HepG2 (cell line): ENCODE results near the gene TMEM233. TPM values are rescaled to one million over a fixed set of nuclear protein-coding genes. Genes with fewer than 3 reads are reported as not detected.

Experiments
- ATAD3A ChIP-seq: sonication (generic); formaldehyde crosslinking; IDR thresholded peaks from 2 replicates; pipeline ENCODE4 v1.4.0; 2020; ENCODE audit warnings: missing genetic modification reagents
- ATRX ChIP-seq: sonication (generic); formaldehyde crosslinking; IDR thresholded peaks from 2 replicates; pipeline ENCODE4 v1.4.0; 2020; ENCODE audit warnings: missing genetic modification reagents, borderline replicate concordance
- ELK4 ChIP-seq: sonication (generic); formaldehyde crosslinking; IDR thresholded peaks from 2 replicates; pipeline ENCODE4 v1.9.0; 2021; ENCODE audit warnings: missing genetic modification reagents, borderline replicate concordance
- FOXA1 ChIP-seq, 2 experiments: fragments of 450-650 bp in 1 of 2; sonication (generic) in 1 of 2; formaldehyde crosslinking in 1 of 2; IDR thresholded peaks; 2 replicates each; pipeline versions ENCODE4 v1.4.0 to v1.6.1; 2016 to 2020; ENCODE audit warnings: missing genetic modification reagents in 1 of 2
- GTF3A ChIP-seq: sonication (generic); formaldehyde crosslinking; conservative IDR thresholded peaks from 2 replicates; pipeline ENCODE4 v1.4.0; 2020; ENCODE audit warnings: mild to moderate bottlenecking, missing genetic modification reagents
- KMT2A ChIP-seq: sonication (generic); formaldehyde crosslinking; IDR thresholded peaks from 2 replicates; pipeline ENCODE4 v1.4.0; 2020; ENCODE audit warnings: missing genetic modification reagents
- MEF2D ChIP-seq: sonication (generic); formaldehyde crosslinking; IDR thresholded peaks from 2 replicates; pipeline ENCODE4 v1.5.1; 2020; ENCODE audit warnings: mild to moderate bottlenecking, missing genetic modification reagents
- RFX5 ChIP-seq: IDR thresholded peaks from 2 replicates; pipeline ENCODE4 v1.6.1; 2011; ENCODE audit warnings: low read depth, low read length, improper control_type of control experiment
- SALL1 ChIP-seq: sonication (generic); formaldehyde crosslinking; IDR thresholded peaks from 2 replicates; pipeline ENCODE4 v1.8.0; 2022; ENCODE audit warnings: mild to moderate bottlenecking, missing genetic modification reagents
- SNRNP70 ChIP-seq: fragments of 200-400 bp; formaldehyde crosslinking; IDR thresholded peaks from 2 replicates; pipeline ENCODE4 v1.6.1; 2017; ENCODE audit warnings: mild to moderate bottlenecking, low read depth, low read length, moderate library complexity
- SOX5 ChIP-seq: IDR thresholded peaks from 2 replicates; pipeline ENCODE4 v1.6.1; 2016; ENCODE audit warnings: borderline replicate concordance
- SP5 ChIP-seq: IDR thresholded peaks from 2 replicates; pipeline ENCODE4 v1.6.1; 2016; ENCODE audit warnings: low read depth, borderline replicate concordance
- TCF7 ChIP-seq: sonication (generic); IDR thresholded peaks from 2 replicates; pipeline ENCODE4 v1.6.1; 2016; ENCODE audit warnings: antibody characterized with exemption, low read depth
- TFDP2 ChIP-seq: sonication (generic); formaldehyde crosslinking; IDR thresholded peaks from 2 replicates; pipeline ENCODE4 v1.4.0; 2020; ENCODE audit warnings: missing genetic modification reagents
- ZBTB33 ChIP-seq: sonication (generic); formaldehyde crosslinking; IDR thresholded peaks from 2 replicates; pipeline ENCODE4 v1.4.0; 2020; ENCODE audit warnings: missing genetic modification reagents
- ZBTB39 ChIP-seq: sonication (generic); formaldehyde crosslinking; IDR thresholded peaks from 2 replicates; pipeline ENCODE4 v1.5.0; 2020; ENCODE audit warnings: missing genetic modification reagents
- ZFP36 ChIP-seq: fragments of 150-350 bp; IDR thresholded peaks from 2 replicates; pipeline ENCODE4 v1.6.1; 2018; ENCODE audit warnings: borderline replicate concordance, low read length, low read depth; ENCODE audit not compliant: partially characterized antibody
- ZIK1 ChIP-seq: sonication (generic); formaldehyde crosslinking; IDR thresholded peaks from 2 replicates; pipeline ENCODE4 v1.5.0; 2020; ENCODE audit warnings: mild to moderate bottlenecking, low read depth, missing genetic modification reagents, borderline replicate concordance
- ZMYM3 ChIP-seq: sonication (generic); formaldehyde crosslinking; IDR thresholded peaks from 2 replicates; pipeline ENCODE4 v1.5.1; 2020; ENCODE audit warnings: mild to moderate bottlenecking, missing genetic modification reagents
- ZNF20 ChIP-seq: sonication (generic); formaldehyde crosslinking; IDR thresholded peaks from 2 replicates; pipeline ENCODE4 v1.4.0; 2020; ENCODE audit warnings: mild to moderate bottlenecking, moderate library complexity, missing genetic modification reagents
- ZNF513 ChIP-seq: sonication (generic); formaldehyde crosslinking; conservative IDR thresholded peaks from 2 replicates; pipeline ENCODE4 v1.5.0; 2020; ENCODE audit warnings: missing genetic modification reagents
- ZSCAN20 ChIP-seq: sonication (generic); formaldehyde crosslinking; IDR thresholded peaks from 2 replicates; pipeline ENCODE4 v1.4.0; 2020; ENCODE audit warnings: missing genetic modification reagents, mild to moderate bottlenecking, borderline replicate concordance
- polyA plus RNA-seq, 8 experiments: library from polyadenylated mRNA; depleted of rRNA in 3 of 8; stranded (reverse) in 7 of 8; unstranded in 1 of 8; fragments of >200 nt; fragmentation: Illumina TruSeq in 4 of 8; extraction: Trizol in 4 of 8; gene quantifications; 2 replicates each; pipeline versions ENCODE4 v1.2.1 to v1.2.3, GENCODE V29; 2011 to 2016; ENCODE audit warnings: low read depth in 4 of 8, missing spikeins in 1 of 8, mixed read lengths in 1 of 8; ENCODE audit not compliant: insufficient read depth in 1 of 8
- total RNA-seq, 5 experiments: library from RNA; depleted of rRNA; stranded (reverse); fragments of >200 nt; fragmentation: Illumina TruSeq; extraction: Trizol; gene quantifications; 2 replicates each; pipeline ENCODE4 v1.2.3, GENCODE V29; 2016; ENCODE audit warnings: low read depth in 1 of 5

Gene TMEM233
- total and polyA plus RNA-seq, 2 of the 13 experiments (the other 11 are each of a cell fraction or from before 2014, with no cell fraction given): 0.03 TPM; not detected in 1

GRCh38 chr12:119631930-119632678 is 38.5 kb downstream of the TMEM233 start (continued):
- peak; percentile 88; the same call in 1 of the 2 replicates for TF ChIP-seq ZBTB39
- no peak for TF ChIP-seq SNRNP70
- TF ChIP-seq ZIK1 (CRISPR knock-in tag): no peak
- no peak for TF ChIP-seq MEF2D (CRISPR knock-in tag)
- TF ChIP-seq ATRX (CRISPR knock-in tag): no peak
- no peak for TF ChIP-seq ZNF20 (CRISPR knock-in tag)
- TF ChIP-seq GTF3A (CRISPR knock-in tag): no peak
- TF ChIP-seq ZFP36: no peak
- no peak for TF ChIP-seq ELK4
- TF ChIP-seq ZSCAN20 (CRISPR knock-in tag): no peak
- no peak for TF ChIP-seq SP5 (CRISPR knock-in tag)
- no peak for TF ChIP-seq ATAD3A
- peak; percentile 46; the same call in 1 of the 2 replicates for TF ChIP-seq TCF7
- TF ChIP-seq ZNF513 (CRISPR knock-in tag): no peak
- TF ChIP-seq FOXA1 (IDR thresholded peaks at IDR 0.05): no peak
- peak; percentile 60 for TF ChIP-seq FOXA1 (CRISPR knock-in tag; IDR thresholded peaks at IDR 0.05)
- TF ChIP-seq KMT2A (CRISPR knock-in tag): no peak
- peak; percentile 39; the same call in 1 of the 2 replicates for TF ChIP-seq SOX5 (CRISPR knock-in tag)
- TF ChIP-seq ZBTB33 (CRISPR knock-in tag): no peak
- peak; percentile 60 for TF ChIP-seq ZMYM3 (CRISPR knock-in tag)
- TF ChIP-seq RFX5: no peak
- no peak for TF ChIP-seq SALL1
- TF ChIP-seq TFDP2 (CRISPR knock-in tag): no peak
